HG03565 (cell line): ENCODE results near the gene DOCK7.
"Not testable (repeated sequence)": the region's sequence is repeated elsewhere in the genome, so short reads cannot be mapped to it uniquely, and the experiment has no call there.

Experiments used
- ATAC-seq: cut with Tn5 transposase; IDR thresholded peaks from one replicate; pipeline ENCODE4 v1.9.1; 2021; ENCODE audit warnings: mild to moderate bottlenecking, moderate library complexity; ENCODE audit not compliant: unreplicated experiment

The DOCK7 gene

GRCh38 chr1:62698161-62698560 is 10.0 kb upstream of the DOCK7 start:
- not testable (repeated sequence) for ATAC-seq

DNA sequence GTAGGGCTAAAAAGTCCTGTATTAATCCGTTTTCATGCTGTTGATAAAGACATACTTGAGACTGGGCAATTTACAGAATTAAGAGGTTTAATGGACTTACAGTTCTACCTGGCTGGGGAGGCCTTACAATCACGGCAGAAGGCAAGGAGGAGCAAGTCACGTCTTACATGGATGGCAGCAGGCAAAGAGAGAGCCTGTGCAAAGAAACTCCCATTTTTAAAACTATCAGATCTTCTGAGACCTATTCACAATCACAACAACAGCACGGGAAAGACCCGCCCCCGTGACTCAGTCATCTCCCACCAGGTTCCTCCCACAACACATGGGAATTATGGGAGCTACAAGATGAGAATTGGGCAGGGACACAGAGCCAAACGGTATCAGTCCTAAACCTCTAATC is 6.3 kb upstream of the DOCK7 start:
- not testable (repeated sequence) for ATAC-seq

GRCh38 chr1:62693123-62693522 is 4.9 kb upstream of the DOCK7 start:
- ATAC-seq = no peak

DNA sequence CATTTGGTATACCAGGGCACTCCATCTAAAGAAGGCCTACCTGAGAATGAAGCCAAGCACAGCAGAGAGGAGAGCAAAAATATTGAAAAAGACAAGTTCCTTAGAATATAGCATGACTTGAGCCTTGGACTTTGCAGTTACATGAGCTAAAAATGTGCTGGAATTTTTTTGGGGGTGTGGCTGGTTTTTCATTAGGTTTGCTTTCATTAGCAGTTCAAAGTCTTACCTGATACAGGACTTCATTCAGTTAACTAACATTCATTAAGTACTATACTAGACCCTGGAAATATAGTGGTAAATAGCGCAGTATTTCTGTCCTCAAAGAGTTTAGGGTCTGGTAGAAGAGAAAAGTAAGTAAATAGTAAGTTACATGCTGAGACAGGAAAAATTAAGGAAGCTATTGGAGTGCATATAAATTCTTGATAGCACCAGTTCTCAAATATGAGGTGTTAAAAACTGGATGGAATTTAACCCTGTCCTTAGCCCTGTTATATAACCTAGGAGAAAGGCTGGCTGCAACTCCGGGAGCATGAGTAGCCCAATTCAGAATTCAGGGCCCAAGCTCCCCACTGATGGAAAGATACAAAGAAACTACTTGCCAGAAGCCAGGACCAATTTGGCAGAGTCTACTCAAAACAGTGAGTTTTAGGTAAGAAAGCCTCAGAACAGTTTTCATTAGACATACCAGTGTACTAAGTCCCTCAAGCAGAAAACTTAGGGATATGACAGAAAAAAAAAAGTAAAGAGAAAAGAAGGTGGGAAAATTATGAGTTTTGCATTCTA is 3.1 kb upstream of the DOCK7 start:
- no peak for ATAC-seq

DNA sequence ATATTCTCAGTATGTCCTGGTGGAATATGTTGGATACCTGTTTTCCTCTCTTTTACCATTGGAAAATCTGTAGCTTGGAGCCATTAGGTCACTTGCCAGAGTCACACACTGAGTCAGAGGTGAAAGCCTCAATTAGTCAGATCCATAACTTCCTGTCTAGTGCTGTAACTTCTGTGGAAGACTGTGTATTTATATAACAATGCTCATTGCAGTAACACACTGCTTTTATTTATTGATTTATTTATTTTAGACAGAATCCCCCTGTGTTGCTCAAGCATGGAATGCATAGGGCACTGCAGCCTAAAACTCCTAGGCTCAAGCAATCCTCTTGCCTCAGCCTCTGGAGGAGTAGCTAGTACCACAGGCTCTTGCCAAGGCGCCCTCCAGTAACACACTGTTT is 1.3 kb upstream of the DOCK7 start:
- no peak for ATAC-seq

- peak; percentile 3 for ATAC-seq
Observed at GRCh38 chr1:62688687-62689085, 500 bp upstream of the DOCK7 start.

- ATAC-seq = peak; percentile 14
Observed at GRCh38 chr1:62687421-62687902, 724 bp downstream of the DOCK7 start.

DNA sequence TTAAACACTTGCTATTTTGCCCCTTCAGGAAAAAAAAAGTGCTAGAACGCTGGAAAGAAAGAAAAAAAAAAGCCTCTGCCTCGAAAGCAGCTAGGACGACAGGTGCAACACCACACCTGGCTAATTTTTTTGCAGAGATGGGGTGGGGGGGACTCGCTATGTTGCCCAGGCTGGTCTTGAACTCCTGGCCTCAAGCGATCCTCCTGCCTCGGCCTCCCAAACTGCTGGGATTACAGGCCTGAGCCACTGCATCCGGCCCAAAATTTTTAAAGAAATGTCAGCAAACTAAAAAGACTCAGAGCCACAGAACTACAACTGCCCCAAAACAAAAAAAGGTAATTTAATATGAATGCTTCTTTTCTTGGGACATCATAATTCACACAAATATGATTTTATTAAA is 1.4 kb downstream of the DOCK7 start:
- ATAC-seq = no peak

DNA sequence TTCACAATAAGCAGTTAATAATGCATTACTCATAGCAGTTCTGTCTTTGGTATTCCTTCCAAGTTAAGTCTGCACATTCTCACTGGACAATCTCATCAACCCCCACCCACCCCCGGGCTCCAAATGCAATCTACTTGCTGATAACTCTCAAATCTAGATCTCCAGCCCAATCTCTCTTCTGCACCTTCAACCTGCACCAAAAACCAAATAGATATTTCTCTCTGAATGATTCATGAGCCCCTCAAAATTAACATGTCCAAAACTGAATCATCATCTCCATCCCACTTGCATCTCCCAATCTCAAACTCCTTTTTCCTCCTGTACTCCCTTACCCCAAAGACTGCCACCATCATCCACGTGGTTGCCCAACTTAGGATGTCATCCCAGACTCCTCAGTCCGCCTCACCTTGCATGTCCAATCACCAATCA is 2.7 kb downstream of the DOCK7 start:
- ATAC-seq = no peak

DNA sequence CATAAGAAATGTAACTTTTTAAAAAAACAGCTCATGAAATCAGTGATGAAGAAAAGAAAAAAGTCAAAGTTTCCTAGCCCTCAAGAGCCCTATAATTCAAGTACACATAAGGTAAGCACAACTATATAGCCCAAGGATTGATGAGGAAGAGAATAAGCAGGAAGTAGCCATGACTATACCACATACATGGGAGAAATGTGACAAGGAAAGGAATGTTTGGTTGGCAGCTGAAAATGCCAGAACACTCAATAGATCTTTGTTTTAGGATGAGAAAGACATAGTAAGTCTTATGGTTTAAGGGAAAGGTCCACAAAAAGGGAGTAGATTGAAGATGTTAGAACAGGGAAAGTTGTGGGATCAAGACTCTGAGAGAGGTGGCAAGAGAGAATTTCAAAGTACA is 5.7 kb downstream of the DOCK7 start:
- ATAC-seq = no peak

GRCh38 chr1:62680992-62681391 is 7.2 kb downstream of the DOCK7 start:
- ATAC-seq = not testable (repeated sequence)

- ATAC-seq = not testable (repeated sequence)
Observed at GRCh38 chr1:62677822-62678221, 10.4 kb downstream of the DOCK7 start.

GRCh38 chr1:62676611-62677356 is 11.4 kb downstream of the DOCK7 start:
- no peak for ATAC-seq

- ATAC-seq = no peak
Observed at GRCh38 chr1:62673629-62674028, 14.6 kb downstream of the DOCK7 start.

- ATAC-seq = no peak
Observed at GRCh38 chr1:62672029-62672428, 16.2 kb downstream of the DOCK7 start.

DNA sequence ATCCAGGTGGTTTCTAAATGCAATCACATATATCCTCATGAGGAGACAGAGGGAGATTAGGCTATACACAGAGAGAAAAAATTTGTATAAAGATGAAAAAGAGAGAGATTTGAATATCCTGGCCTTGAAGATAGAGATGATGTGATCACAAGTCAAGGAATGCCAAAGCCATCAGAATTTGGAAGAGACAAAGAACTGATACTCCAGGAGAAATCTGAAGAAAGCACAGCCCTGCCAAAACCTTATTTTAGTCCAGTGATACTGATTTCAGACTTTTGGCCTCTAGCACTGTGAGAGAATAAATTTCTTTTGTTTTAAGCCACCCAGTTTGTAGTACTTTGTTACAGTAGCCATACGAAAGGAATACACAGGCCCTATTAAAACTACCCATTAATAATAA is 33.4 kb downstream of the DOCK7 start:
- no peak for ATAC-seq

GRCh38 chr1:62652387-62652786 is 35.8 kb downstream of the DOCK7 start:
- ATAC-seq = no peak

DNA sequence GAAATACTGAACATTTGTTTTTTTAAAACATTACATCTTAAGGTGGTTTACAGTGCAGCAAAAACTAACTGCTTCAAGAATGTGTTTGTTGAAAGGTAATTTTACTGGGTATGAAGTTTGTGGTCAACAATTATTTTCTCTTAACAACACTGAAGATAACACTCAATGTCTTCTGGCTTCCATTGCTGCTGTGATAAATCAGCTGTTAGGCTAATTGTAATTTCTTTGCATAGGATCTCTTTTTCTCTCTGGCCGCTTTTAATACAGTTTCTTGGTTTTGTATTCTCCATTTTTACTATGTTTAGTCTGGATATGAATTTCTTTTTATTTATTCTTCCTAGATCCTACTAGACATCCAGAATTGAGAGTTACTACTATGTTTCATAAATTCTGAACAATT is 44.9 kb downstream of the DOCK7 start:
- ATAC-seq = no peak

DNA sequence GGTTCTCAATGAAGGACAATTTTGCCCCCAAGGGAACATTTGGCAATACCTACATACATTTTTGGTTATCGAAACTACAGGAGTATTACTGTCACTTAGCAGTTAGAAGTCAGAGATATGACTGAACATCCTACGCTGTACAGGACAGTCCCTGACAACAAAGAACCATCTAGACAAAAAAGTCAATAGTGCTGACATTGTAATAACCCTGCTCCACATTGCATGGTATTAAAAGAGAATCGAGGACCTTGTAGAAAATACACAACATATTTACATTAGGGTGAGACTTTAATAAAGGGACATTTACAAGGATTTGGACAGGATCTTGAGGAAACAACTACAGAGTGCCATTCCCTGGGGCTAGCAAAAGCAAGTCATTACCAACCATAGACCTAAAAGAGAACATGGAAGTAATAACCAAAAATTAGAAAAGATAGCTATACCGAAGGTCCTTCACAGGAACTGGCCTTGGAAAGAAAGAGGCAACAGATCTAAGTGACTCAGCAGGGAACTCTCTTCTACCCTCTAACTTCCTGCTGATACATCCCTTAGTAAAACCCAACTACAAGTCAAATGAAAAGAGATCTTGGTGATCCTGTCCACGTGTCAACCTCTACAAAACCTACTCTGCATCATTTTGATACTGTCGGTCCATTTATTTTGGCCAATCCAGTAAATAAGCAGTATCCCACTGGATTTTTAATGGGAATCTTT is 50.6 kb downstream of the DOCK7 start:
- no peak for ATAC-seq

DNA sequence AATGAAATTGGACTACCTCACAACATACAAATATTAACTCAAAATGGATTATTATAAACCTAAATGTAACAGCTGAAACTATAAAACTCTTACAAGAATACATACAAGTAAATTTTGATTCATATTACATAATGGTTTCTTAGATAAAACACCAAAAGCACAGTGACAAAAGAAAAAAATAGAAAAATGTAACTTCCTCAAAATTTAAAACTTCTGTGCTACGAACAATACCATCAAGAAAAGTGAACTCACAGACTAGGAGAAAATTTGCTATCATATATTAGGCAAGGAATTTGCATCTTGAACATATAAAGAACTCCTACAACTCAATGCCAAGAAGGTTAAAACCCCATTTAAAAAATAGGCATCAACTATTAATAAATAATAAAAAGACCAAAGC is 59.7 kb downstream of the DOCK7 start:
- no peak for ATAC-seq

DNA sequence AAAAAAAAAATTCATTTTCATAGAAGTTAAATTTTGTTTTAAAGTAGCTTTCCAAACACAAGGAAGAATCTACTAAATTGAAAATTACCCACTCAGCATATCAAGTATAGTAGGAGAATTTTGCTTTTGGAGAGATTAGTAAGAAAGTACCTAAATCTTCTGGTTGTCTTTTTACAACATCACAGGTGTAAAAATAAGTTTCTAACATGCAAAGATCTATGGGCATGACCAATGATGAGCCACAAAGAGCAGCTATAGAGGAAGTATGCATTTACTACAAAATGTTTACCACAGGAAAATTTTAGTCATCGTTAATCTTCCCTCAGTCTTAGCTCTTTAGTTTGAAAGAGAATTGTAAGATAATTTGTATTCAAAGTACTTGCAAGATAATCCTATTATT is 62.8 kb downstream of the DOCK7 start:
- peak; percentile 60 for ATAC-seq

DNA sequence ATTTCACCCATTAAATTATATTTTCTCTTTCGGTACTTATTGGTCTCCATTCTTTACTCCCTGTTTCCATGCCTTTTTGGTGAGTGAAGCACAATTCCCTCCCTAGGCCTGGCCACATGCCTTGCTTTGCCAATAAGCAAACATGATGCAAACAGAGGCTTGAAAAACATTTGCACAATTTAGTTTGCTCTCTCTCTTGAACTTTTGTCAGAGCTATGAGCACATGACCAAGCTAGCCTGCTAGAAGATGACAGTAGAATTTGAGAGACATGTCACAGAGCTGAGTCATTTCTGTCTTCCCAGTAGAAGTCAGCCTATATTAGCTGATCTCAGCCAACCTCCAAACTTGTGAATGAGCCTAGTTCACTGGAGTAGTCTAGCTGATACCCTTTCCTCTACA is 66.3 kb downstream of the DOCK7 start:
- ATAC-seq = peak; percentile 96
